ENCODE data around the gene GRID1. TPM values are rescaled to one million over a fixed set of nuclear protein-coding genes. Genes with fewer than 3 reads are reported as not detected.

GRID1 gene
- total RNA-seq, 4 donors from 2014 or later = 1.4 to 4.9 (median 2.0) TPM

DNA sequence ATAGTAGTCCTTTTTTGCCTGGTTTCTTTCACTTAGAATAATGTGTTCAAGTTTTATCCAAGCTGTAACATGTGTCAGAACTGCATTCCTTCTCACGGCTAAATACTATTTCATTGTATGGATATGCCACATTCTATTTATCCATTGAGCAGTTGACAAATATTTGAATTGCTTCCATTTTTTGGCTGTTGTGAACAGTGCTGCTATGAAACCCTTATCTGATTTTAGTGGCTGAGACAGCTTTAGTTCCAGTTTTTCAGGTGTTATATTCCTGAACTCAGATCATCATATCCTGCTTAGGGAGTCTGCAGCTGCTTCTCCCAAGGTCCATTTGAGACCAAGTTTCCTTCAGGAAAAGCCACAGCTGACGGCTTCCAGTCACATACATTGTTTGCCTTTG lies 339.2 kb downstream of the GRID1 start:
- no peak overlapping the region for H3K4me3 ChIP-seq (ENCODE audit: low read depth, poor library complexity, severe bottlenecking)
- DNase-seq (ENCODE audit: low spot score in 2 of 2) = no peak
- 77 to 83% methylated on average over 2 of the region's 2 CpGs for WGBS, 2 donors
- intact Hi-C loops (cut with DNase I; ENCODE audit: low total_unique reads) = no loop called here
- TF ChIP-seq POLR2A (IDR thresholded peaks at IDR 0.05) = no peak
- TF ChIP-seq CTCF (IDR thresholded peaks at IDR 0.05) = no peak

DNA sequence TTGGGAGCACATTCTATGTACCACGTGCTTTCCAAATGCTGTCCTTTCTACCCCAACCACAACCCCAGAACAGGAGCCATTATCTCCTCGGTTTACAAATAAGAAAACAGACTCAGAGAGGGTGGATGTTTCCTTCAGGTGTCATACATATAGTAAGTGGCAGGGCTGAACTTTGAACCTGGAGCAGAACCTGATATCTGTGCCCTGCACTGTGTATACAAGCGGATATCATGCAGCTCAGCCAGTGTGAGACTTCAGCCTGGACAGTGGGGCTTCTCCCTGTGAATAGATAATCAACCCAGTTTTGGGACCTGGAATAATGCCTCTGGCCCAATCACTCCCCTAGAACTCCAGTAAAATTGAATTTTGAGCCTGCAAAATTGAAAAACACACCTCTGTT lies 341.1 kb downstream of the GRID1 start:
- intact Hi-C loops (cut with DNase I; ENCODE audit: low total_unique reads) = no loop called here
- DNase-seq (ENCODE audit: low spot score in 2 of 2) = no peak
- WGBS, 2 donors = 88 to 91% methylated on average over 3 of the region's 3 CpGs
- TF ChIP-seq POLR2A (IDR thresholded peaks at IDR 0.05) = no peak
- no peak for TF ChIP-seq CTCF (IDR thresholded peaks at IDR 0.05)
- no peak overlapping the region for H3K4me3 ChIP-seq (ENCODE audit: low read depth, poor library complexity, severe bottlenecking)

DNA sequence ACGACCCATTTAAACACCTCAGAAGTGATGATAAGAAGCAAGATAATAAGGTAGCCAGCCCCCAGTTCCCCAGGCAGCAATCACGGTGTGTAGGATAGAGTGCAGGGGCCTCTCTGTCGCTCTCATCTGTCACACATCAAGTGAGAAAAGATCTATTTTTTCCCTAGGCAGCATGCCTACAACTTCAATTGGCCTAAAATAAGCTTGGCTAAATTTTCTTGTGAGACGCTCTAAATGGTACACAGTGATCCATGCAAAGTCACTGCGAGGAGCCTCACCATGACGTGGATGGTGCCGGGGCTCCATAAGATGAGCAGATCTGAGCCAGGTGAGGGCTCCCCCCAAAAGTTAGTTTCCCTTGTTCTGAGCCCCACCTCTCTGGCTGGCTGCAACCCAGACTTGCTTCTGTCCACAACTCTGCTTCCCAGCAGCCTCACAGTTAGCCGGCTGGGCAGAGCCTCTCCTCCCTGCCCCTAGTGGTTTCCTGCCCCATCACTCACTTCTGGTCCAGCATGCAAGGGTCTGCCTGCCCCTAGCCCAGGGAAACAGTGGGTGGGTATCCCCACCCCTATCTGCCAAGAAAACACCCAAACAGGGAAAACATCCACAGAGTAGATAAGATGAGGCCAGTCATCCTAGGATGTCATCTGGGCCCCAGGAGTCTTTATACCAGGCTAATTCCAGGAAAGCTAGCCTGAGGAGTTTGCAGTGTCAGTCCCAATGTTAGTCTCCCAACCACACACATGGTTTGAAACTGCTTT lies 342.1 kb downstream of the GRID1 start:
- no peak for DNase-seq (ENCODE audit: low spot score in 2 of 2)
- no peak for TF ChIP-seq CTCF (IDR thresholded peaks at IDR 0.05)
- TF ChIP-seq POLR2A (IDR thresholded peaks at IDR 0.05) = no peak
- WGBS, 2 donors = 70 to 75% methylated on average over 8 of the region's 8 CpGs
- H3K4me3 ChIP-seq (ENCODE audit: low read depth, poor library complexity, severe bottlenecking) = no peak overlapping the region
- intact Hi-C loops (cut with DNase I; ENCODE audit: low total_unique reads) = no loop called here

DNA sequence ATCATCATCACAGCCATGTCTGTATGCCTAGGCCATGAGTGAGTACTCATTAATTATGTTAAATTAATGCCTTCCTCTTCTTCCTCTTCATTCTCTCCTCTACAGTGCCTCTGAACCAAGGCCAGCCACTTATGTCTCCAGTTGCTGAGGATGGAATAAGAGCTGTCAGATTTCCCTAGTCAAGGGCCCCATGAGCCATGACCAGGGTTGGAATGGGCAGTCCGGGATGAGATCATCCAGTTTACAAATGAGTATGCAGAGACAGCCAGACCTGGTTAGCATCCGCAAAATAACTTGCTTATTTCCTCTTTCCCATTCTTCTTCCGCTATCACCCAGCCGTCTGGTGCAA lies 342.7 kb downstream of the GRID1 start:
- intact Hi-C loops (cut with DNase I; ENCODE audit: low total_unique reads) = no loop called here
- 85 to 89% methylated on average over 4 of the region's 4 CpGs for WGBS, 2 donors
- no peak for DNase-seq (ENCODE audit: low spot score in 2 of 2)
- TF ChIP-seq CTCF (IDR thresholded peaks at IDR 0.05) (no peak), POLR2A (IDR thresholded peaks at IDR 0.05) (no peak)
- H3K4me3 ChIP-seq (ENCODE audit: low read depth, poor library complexity, severe bottlenecking) = no peak overlapping the region

DNA sequence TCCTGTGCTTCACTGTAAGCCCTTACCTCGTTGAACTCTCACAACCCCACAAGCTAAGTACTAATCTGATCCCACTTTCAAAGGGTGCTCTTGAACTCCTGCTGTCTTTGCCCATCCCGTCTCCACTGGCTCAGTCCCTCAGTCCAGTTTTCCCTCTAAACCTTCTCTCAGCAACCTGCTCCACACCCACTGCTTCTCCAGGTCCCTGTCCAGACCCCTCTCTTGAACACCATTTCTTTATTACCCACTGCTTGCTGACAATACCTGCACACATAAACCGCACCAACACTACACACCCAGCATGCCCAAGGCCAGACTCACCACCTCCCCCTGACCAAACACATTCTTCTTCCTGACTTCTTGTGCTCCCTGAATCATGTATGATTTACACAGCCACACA lies 343.3 kb downstream of the GRID1 start:
- intact Hi-C loops (cut with DNase I; ENCODE audit: low total_unique reads) = no loop called here
- DNase-seq (ENCODE audit: low spot score in 2 of 2) = no peak
- TF ChIP-seq POLR2A (IDR thresholded peaks at IDR 0.05) (no peak), CTCF (IDR thresholded peaks at IDR 0.05) (no peak)
- WGBS, 2 donors = 79 to 90% methylated on average over 3 of the region's 3 CpGs
- no peak overlapping the region for H3K4me3 ChIP-seq (ENCODE audit: low read depth, poor library complexity, severe bottlenecking)

- H3K4me3 ChIP-seq (ENCODE audit: low read depth, poor library complexity, severe bottlenecking) = no peak overlapping the region
- DNase-seq (ENCODE audit: low spot score in 2 of 2) = no peak
- intact Hi-C loops (cut with DNase I; ENCODE audit: low total_unique reads) = no loop called here
- 95 to 99% methylated on average over 4 of the region's 4 CpGs for WGBS, 2 donors
- TF ChIP-seq CTCF (IDR thresholded peaks at IDR 0.05) (no peak), POLR2A (IDR thresholded peaks at IDR 0.05) (no peak)
Measured at GRCh38 chr10:86022906-86023305, 343.7 kb downstream of the GRID1 start.

Data from lower leg skin (tissue), 4 donors.